ENCODE results near the gene ERCC6.

DNA sequence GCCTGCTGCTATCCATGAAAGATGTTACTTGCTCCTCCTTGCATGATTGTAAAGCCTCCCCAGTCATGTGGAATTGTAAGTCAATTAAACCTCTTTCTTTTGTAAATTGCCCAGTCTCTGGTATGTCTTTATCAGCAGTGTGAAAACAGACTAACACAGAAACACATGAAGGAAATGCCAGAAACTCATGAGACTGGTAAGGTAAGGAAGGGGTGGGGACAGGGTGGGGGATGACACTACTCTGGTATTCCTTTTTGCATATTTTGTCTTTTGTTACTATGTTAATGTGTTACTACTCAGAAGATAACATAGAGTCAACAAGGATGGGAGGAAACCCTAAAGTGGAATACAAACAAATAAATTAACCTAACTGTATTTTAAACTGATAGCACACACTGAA is 73.2 kb downstream of the ERCC6 start:
- TF ChIP-seq POLR2A (IDR thresholded peaks at IDR 0.05; ENCODE audit: low read length) (no peak), GATA1 (IDR thresholded peaks at IDR 0.05; ENCODE audit: low read depth, low read length) (no peak)

Measured in erythroblast (primary cell).